ENCODE measurements around the gene DENND4B. TPM values are rescaled to one million over a fixed set of nuclear protein-coding genes. Genes with fewer than 3 reads are reported as not detected.

DENND4B gene
- total RNA-seq, 1 donor from 2014 or later = 70.7 TPM

DNA sequence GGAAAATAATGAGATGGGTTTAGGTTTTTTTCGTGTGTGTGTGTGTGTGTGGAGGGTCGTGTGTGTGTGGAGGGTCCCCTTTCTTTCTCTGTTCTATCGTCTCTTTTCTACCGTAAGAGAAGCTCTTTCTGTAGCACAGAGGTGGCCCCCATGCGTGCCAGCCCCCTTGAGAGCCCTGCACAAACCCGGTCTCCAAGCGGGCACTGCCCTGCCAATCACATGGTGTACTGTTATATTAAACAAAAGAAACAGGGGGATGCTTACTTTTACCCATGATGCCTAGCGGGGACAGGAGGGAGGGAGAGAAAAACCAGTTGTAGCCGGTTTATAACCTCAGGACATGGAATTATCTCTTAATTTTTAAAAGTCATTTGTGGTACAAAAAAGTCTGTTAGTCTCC, 64.8 kb downstream of the DENND4B start:
- peaks cover 5% of the 10 kb centered on the region for H3K4me1 Mint-ChIP-seq (ENCODE audit: unreplicated experiment)
- no peaks in the 10 kb centered on the region for H3K9me3 Mint-ChIP-seq
- H3K36me3 Mint-ChIP-seq = peaks cover 9% of the 10 kb centered on the region
- DNase-seq (ENCODE audit: extremely low spot score, unreplicated experiment) = no peak
- no peak overlapping the region for H3K27ac Mint-ChIP-seq
- no peaks in the 10 kb centered on the region for H3K27me3 Mint-ChIP-seq
- TF ChIP-seq, protein P1, sequence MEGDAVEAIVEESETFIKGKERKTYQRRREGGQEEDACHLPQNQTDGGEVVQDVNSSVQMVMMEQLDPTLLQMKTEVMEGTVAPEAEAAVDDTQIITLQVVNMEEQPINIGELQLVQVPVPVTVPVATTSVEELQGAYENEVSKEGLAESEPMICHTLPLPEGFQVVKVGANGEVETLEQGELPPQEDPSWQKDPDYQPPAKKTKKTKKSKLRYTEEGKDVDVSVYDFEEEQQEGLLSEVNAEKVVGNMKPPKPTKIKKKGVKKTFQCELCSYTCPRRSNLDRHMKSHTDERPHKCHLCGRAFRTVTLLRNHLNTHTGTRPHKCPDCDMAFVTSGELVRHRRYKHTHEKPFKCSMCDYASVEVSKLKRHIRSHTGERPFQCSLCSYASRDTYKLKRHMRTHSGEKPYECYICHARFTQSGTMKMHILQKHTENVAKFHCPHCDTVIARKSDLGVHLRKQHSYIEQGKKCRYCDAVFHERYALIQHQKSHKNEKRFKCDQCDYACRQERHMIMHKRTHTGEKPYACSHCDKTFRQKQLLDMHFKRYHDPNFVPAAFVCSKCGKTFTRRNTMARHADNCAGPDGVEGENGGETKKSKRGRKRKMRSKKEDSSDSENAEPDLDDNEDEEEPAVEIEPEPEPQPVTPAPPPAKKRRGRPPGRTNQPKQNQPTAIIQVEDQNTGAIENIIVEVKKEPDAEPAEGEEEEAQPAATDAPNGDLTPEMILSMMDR (conservative IDR thresholded peaks at IDR 0.05) = no peak
- no peak overlapping the region for H3K4me3 Mint-ChIP-seq

DNA sequence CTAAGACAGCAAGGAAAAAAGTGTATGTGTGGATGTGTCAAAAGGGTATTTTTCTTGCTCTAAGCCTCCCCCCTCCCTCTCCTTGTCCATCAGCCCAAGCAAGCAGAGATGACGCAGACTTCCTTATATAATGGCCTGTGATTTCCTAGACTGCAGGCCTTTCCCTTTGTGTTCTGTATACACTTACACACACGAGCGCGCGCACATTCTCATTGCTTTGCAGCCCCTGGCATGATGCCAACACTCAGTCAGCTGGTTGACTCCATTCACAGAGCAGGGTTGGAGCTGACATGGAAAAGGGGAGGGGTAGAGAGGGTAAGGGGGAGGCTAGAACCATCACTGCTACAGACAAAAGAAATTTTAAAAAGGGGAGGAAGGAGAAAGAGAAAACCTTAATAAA, 65.6 kb downstream of the DENND4B start:
- Mint-ChIP-seq H3K9me3 (no peaks in the 10 kb centered on the region), H3K4me1 (ENCODE audit: unreplicated experiment) (peaks cover 9% of the 10 kb centered on the region), H3K4me3 (no peak overlapping the region), H3K36me3 (peaks cover 9% of the 10 kb centered on the region), H3K27me3 (no peaks in the 10 kb centered on the region), H3K27ac (no peak overlapping the region)
- DNase-seq (ENCODE audit: extremely low spot score, unreplicated experiment) = peak; percentile 89
- TF ChIP-seq, protein P1 (conservative IDR thresholded peaks at IDR 0.05) = no peak

DNA sequence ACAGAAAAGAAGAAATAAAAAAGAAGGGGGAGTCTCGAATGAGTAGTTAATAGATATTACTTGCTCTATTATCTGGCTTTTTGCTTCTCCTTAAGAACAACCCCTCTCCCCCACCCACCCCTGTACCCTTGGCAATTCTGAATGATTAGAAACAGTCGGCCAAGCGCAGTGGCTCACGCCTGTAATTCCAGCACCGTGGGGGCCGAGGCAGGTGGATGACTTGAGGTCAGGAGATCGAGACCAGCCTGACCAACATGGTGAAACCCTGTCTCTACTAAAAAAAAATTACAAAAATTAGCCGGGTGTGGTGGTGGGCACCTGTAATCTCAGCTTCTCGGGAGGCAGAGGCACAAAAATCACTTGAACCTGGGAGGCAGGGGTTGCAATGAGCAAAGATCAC, 66.5 kb downstream of the DENND4B start:
- peaks cover 9% of the 10 kb centered on the region for H3K36me3 Mint-ChIP-seq
- H3K4me3 Mint-ChIP-seq = no peak overlapping the region
- H3K4me1 Mint-ChIP-seq (ENCODE audit: unreplicated experiment) = peaks cover 9% of the 10 kb centered on the region
- TF ChIP-seq, protein P1 (conservative IDR thresholded peaks at IDR 0.05) = no peak
- DNase-seq (ENCODE audit: extremely low spot score, unreplicated experiment) = no peak
- H3K27me3 Mint-ChIP-seq = no peaks in the 10 kb centered on the region
- no peak overlapping the region for H3K27ac Mint-ChIP-seq
- no peaks in the 10 kb centered on the region for H3K9me3 Mint-ChIP-seq

Small RNA genes within 50 kb of the gene (microRNA-seq; reads per million reads assigned to microRNA genes)
- not detected for gene MIR6737

Other genes starting within 250 kb of the DENND4B start
- gene INTS3, start 218.7 kb downstream of the DENND4B start, total RNA-seq (ENCODE audit: low replicate concordance) = 70.3 and 90.8 TPM in 2 replicates
- 20.6 and 22.1 TPM in 2 replicates for gene SLC27A3, start 171.3 kb downstream of the DENND4B start, total RNA-seq (ENCODE audit: low replicate concordance)
- 39.0 and 51.4 TPM in 2 replicates for gene GATAD2B, start 23.7 kb downstream of the DENND4B start, total RNA-seq (ENCODE audit: low replicate concordance)
- 31.1 and 36.0 TPM in 2 replicates for gene CRTC2, start 11.9 kb upstream of the DENND4B start, total RNA-seq (ENCODE audit: low replicate concordance)
- gene SLC39A1, start 16.8 kb upstream of the DENND4B start, total RNA-seq (ENCODE audit: low replicate concordance) = 75.7 and 93.4 TPM in 2 replicates
- gene CREB3L4, start 21.2 kb upstream of the DENND4B start, total RNA-seq (ENCODE audit: low replicate concordance) = 17.2 and 31.8 TPM in 2 replicates
- 99.2 and 153 TPM in 2 replicates for gene JTB, start 31.0 kb upstream of the DENND4B start, total RNA-seq (ENCODE audit: low replicate concordance)
- 79.3 and 90.1 TPM in 2 replicates for gene RAB13, start 39.6 kb upstream of the DENND4B start, total RNA-seq (ENCODE audit: low replicate concordance)
- 2,370 and 2,920 TPM in 2 replicates for gene RPS27, start 44.0 kb upstream of the DENND4B start, total RNA-seq (ENCODE audit: low replicate concordance)
- 0.07 TPM in 1 of 2 replicates, not detected in the other for gene NUP210L, start 208.4 kb upstream of the DENND4B start, total RNA-seq (ENCODE audit: low replicate concordance)
- gene TPM3, start 245.4 kb upstream of the DENND4B start, total RNA-seq (ENCODE audit: low replicate concordance) = 263 and 371 TPM in 2 replicates